ENCODE data around the gene ADGRA1.
"Not testable (repeated sequence)": the region's sequence is repeated elsewhere in the genome, so short reads cannot be mapped to it uniquely, and the experiment has no call there.

ADGRA1 gene

GRCh38 chr10:133162178-133162909, 74.6 kb downstream of the ADGRA1 start:
- DNase-seq (ENCODE audit: low read depth): no peak

DNA sequence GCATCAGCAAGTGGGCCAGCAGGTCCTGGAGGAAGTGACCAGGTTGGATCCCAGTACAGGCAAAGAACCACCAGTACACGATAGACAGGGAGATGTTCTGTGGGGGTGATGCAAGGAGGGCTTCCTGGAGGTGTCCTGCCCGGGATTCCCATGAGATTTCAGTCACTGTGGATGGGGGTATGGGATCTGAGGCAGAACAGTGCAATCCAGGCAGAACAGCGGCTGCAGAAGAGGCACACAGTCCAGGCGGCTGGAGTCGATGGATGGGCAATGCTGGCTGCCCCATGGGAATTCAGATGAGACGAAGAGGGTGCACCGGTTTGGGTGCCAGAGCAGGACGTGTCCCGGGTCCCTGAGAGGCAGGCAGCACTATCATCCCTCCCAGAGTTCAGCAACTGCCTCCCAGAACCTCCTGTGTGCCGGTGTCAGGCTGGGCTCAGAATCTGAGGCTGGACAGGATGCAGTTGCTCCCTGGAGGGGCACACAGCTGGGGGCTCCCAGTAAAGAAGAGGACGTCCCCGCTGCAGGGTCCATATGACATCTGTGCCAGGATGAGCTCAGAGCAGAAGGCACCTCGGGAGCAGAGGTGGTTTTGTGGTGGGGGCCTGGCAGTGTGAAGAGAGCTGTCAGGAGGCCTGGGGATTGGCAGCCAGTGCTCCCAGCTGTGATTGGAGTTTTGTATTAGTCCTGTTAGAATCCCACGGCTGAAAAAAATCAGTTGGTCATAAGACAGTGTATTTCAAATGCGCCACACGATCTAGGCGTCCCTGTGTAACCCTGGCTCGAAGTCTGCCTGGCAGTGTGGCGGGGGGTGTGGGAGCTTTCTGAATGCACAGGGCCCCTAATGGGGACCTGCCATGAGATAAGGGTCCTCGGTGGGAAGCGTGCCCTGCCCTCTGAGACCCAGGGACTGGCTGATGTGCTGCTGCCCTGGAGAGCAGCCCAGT, 75.5 kb downstream of the ADGRA1 start:
- DNase-seq (ENCODE audit: low read depth): no peak

DNA sequence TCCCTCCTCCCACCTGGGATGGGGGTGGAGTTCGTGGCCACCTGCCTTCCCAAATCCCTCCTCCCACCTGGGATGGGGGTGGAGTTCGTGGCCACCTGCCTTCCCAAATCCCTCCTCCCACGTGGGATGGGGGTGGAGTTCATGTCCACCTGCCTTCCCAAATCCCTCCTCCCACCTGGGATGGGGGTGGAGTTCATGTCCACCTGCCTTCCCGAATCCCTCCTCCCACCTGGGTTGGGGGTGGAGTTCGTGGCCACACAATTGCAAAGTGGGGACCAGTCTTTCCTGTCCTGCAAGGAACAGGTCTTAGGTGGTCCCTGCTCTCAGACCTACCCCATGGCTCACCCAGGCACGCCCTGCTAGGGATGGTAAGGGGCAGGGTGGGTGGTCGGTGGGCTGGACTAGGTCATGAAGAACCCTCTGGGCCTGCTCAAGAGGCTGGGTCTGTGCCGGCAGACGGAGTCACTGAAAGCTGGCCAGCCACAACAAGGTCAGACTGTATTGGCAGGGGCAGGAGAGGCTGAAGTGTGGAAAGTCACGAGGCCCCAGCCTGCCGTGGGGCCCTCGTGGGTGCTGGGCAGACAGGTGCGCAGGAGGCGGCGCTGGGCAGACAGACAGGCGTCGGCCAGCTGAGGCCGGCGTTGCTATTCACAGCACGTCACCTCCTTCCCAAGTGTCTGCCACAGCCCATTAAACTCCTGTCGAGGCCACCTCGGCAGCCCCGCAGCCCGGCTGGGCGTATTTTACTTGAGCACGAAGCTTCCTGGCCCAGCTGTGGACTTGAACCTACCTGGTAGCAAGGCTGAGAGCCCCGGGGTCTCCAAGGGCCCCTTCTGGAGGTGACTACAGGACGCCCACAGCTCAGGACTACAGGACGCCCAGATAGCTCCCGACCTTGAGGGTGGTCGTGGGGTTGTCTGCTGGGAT, 76.4 kb downstream of the ADGRA1 start:
- DNase-seq (ENCODE audit: low read depth): no peak

DNA sequence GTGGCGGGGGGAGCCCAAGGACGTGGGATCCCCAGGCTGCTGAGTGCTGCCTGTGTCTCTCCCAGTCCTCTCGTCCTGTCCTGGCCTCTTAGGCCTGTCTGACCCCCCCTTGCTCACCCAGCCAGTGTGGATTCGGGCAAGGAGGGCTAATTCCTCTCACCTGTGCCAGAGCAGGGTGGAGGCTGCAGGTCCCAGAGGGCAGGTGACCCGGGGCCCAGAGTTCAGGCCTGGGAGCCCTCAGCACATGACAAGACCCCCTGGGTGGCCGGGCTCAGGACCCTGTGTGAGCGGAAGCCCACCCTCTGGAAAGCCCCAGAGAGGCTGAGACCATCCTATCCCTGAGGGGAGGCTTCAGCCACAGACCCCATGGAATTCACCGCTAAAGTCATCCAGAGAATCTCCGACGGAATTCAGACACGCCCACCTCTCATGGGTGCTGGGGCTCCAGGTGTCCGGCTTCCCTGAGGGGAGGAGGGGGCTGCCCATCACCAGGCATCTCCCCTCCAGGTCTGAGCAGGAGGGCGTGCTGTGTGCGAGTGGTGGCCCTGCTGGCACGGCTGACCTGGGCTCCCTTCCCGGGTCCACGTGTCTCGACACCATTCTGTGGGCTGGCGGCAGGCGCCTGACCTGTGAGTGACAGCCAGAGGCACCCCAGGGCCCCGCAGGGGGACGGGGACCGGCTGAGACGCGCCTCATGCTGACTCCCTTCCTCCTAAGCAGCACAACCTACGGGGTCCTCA, 77.3 kb downstream of the ADGRA1 start:
- no peak for DNase-seq (ENCODE audit: low read depth)

DNA sequence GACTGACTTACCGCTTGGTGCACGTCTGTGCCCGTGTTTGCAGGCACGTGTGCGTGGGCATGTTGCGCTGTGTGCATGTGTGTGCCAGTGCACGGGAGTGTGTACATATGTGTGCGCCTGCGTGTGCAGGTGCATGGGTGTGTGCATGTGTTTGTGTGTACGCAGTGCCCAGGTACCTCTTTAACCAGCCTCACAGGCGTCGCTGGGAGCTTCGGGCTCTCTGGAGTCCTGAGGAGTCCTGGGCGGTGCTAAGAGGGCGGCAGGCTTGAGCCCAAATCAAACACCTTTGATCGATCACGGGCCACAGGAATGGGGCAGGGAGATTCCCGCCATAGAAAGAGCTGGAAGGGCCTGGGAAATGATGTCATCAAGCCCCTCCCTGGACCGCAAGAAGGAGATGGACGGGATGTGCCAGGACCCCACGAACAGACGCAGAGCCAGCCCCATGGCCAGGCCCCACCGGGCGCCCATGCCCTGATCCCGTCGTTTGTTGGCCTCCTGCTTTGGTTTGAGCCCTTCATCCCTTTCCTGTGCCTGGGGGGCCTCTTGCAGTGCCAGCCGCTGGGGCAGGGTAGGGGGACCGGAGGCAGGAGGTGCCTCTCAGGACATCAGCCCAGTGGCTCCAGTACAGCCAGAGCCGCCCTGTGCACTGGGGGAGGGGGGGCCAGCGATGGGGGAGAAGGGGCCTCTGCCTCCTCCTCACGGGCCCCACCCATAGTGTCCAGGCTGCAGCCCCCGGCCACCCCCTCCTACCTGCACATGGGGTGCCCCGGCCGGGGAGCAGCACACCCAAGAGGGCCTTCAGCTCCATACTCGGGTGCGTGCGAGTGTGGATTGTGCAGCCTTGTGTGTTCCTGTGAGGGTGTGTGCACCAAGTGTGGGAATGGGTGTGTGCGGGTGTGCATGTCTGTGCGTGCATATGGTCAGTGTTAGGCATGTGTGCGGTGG, 78.1 kb downstream of the ADGRA1 start:
- no peak for DNase-seq (ENCODE audit: low read depth)

- no peak for DNase-seq (ENCODE audit: low read depth)
Measured at GRCh38 chr10:133166504-133166827, 78.7 kb downstream of the ADGRA1 start.

- DNase-seq (ENCODE audit: low read depth): no peak
Measured at GRCh38 chr10:133166828-133167692, 79.3 kb downstream of the ADGRA1 start.

DNA sequence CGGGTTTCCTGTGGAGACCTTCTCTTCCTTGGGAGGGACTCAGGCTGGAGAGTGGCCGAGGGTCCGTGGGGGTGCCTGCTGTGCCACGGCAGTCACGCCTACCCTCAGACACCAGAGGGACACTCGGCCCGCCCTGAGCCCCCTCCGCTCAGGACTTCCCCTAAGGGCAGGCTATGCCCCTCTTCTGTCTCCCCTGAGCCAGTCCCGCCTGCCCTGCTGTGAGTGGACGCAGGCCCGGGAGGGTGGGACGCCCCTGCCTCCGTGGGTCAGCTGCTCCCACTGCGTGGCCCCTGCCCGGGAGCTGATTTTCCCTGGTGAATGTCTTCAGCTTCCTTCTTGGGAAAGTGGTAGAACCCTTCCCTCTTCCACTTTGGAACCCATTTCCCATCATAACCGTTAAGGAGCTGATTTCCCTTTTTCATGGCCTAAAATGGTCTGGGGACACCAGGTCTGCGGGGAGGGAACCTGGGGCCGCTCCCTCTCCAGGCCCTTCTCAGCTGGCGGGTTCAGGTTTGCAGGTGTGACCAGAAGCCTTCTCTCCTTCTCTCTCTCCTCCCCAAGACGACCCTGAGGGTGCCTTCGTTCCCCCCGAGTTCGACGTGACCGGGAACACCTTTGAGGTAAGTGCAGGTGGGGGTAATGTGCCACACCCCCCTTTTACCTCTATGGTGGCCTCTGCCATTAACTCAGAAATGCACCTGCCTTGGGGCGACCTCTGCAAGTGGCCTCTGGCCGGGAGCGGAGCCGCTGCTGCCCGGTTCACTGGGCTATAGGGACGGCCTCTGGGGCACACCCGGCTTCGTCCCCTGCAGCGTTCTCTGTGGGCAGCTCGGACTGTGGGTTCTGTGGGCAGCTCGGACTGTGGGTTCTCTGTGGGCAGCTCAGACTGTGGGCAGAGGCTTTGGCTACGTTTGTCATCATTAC, 80.2 kb downstream of the ADGRA1 start:
- DNase-seq (ENCODE audit: low read depth): no peak

GRCh38 chr10:133168617-133169031, 80.9 kb downstream of the ADGRA1 start:
- no peak for DNase-seq (ENCODE audit: low read depth)

DNA sequence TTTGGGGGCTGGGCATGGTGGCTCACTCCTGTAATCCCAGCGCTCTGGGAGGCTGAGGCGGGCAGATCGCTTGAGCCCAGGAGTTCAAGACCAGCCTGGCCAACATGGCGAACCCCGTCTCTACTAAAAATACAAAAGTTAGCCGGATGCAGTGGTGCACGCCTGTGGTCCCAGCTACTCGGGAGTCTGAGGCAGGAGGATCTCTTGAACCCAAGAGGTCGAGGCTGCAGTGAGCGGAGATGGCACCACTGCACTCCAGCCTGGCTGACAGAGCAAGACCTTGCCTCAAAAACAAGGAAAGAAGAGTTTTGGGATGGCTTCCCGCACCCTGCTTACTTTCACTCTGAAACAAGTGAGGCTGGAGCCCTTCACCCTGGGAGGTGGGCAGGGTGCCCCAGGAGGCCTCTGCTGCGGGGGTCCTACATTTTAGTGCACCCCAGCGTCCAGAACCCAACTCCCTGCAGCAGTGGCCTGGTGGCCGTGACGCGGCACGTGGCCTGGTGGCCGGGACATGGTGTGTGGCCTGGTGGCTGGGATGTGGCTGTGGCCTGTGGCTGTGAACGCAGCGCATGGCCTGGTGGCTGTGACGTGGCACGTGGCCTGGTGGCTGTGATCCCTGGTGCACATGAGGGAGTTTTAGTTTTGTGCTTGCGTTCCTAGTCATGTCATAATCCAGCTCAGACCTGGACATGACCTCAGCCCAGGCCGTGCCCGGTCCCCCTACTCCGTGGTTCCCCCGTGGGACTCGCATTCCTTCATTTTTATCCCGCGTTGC, 81.6 kb downstream of the ADGRA1 start:
- no peak for DNase-seq (ENCODE audit: low read depth)

DNA sequence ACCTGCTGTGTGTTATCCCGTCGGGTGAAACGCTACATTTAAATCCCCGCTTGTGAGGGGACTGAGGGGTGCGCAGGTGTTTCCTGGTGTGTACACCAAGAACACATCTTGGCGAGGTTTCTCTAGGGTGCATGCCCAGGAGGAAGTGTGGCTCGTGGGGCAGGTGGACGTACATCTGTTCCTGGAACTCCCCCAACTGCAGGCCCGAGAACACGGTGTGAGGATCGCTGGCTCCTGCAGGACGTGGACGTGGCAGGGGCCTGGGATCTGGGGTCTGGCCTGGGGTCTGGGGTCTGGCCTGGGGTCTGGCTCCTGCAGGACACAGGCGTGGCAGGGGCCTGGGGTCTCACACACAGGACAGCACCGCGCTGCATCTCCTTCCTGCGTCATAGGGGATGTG, 82.4 kb downstream of the ADGRA1 start:
- no peak for DNase-seq (ENCODE audit: low read depth)

GRCh38 chr10:133173860-133174640, 86.3 kb downstream of the ADGRA1 start:
- no peak for DNase-seq (ENCODE audit: low read depth)

- no peak for DNase-seq (ENCODE audit: low read depth)
Measured at GRCh38 chr10:133174689-133175263, 87.1 kb downstream of the ADGRA1 start.

DNA sequence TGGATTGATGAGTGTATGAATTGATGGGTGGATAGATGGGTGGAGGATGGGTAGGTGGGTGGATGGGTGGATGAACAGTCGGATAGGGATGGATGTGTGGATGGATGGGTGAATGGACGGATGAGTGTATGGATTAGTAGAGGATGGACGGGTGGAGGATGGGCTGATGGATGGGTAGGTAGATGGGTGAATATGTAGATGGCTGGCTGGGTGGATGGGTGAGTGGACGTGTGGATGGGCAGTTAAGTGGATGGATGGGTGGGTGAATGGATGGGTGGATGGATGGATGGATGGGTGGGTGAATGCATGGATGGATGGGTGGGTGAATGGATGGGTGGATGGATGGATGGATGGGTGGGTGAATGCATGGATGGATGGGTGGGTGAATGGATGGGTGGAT, 87.9 kb downstream of the ADGRA1 start:
- DNase-seq (ENCODE audit: low read depth): not testable (repeated sequence)

GRCh38 chr10:133176546-133176945, 88.8 kb downstream of the ADGRA1 start:
- DNase-seq (ENCODE audit: low read depth): no peak
